Right lobe of liver (tissue), 6 donors: ENCODE data around the gene CCDC178. TPM values are rescaled to one million over a fixed set of nuclear protein-coding genes. Genes with fewer than 3 reads are reported as not detected.
A peak's percentile ranks its signal among the peaks of the same experiment; 100 is the strongest.

Source experiments
- ATAC-seq, 4 donors: fragments of 200-7000 bp; cut with Tn5 transposase; one replicate each; pipeline ENCODE4 v1.9.1; 2020; ENCODE audit warnings: mild to moderate bottlenecking in 4 of 4, moderate library complexity in 4 of 4
- DNase-seq, 3 donors: peaks; one replicate each; pipeline ENCODE4 v3.0.0-alpha.2; 2020
- H3K27ac ChIP-seq, 3 donors: fragments of 200-600 bp; one replicate each; pipeline ENCODE4 v1.8.0; 2022
- H3K27me3 ChIP-seq, 2 donors: fragments of 200-600 bp; one replicate each; pipeline ENCODE4 v1.8.0; 2022
- H3K36me3 ChIP-seq, 4 donors: fragments of 200-600 bp; sonication (generic) in 1 of 4; one replicate each; pipeline versions ENCODE4 v1.5.1 to v1.8.0; 2017 to 2022; ENCODE audit warnings: control low read depth in 1 of 4
- H3K4me1 ChIP-seq, 4 donors: fragments of 200-600 bp; sonication (generic) in 1 of 4; one replicate each; pipeline versions ENCODE4 v1.5.1 to v1.8.0; 2017 to 2022; ENCODE audit warnings: control low read depth in 1 of 4
- H3K4me3 ChIP-seq, 3 donors: fragments of 200-600 bp; one replicate each; pipeline ENCODE4 v1.8.0; 2022
- H3K9me3 ChIP-seq, 4 donors: fragments of 200-600 bp; sonication (generic) in 1 of 4; one replicate each; pipeline versions ENCODE4 v1.5.1 to v1.8.0; 2017 to 2022; ENCODE audit warnings: control low read depth in 1 of 4
- POLR2A ChIP-seq: fragments of 450-650 bp; IDR thresholded peaks from one replicate; pipeline ENCODE4 v1.6.1; 2017; ENCODE audit warnings: antibody characterized with exemption, mild to moderate bottlenecking
- WGBS: methylation state at CpG from one replicate; pipeline ENCODE4 v1.1.6; 2018; ENCODE audit warnings: low coverage, low lambda C conversion rate; ENCODE audit not compliant: insufficient coverage; ENCODE audit errors: missing lambda C conversion rate; 5-methylcytosine and 5-hydroxymethylcytosine counted together
- intact Hi-C, 2 donors: fragments of 100-400 bp; cut with DNase I; formaldehyde crosslinking; loops; one replicate each; pipeline versions ENCODE4 v1.11.2 to v1.14.1; 2022
- total RNA-seq, 6 experiments: library from RNA; depleted of rRNA in 2 of 6; stranded (reverse); fragments of >200 nt in 2 of 6; fragmentation: NEBNext Ultra II Directional in 3 of 6; extraction: Animal tissue kit (Norgen Biotek cat#: 25700) in 3 of 6; gene quantifications; one replicate each; pipeline versions ENCODE4 v1.1.0 to v1.2.4, GENCODE V29; 2016 to 2023
- TF ChIP-seq, protein P1 (sequence below), 4 donors: fragments of 200-600 bp in 3 of 4; fragments of 450-650 bp in 1 of 4; IDR thresholded peaks; one replicate each; pipeline versions ENCODE4 v1.5.1 to v1.8.0; 2016 to 2022; ENCODE audit warnings: antibody characterized with exemption in 4 of 4, mild to moderate bottlenecking in 2 of 4
- donor health status: DM: no; HTN: yes; CAD: no.
- donor health status: DM: no; HTN: no; CAD: no.
- donor health status: DM: no; HTN: no; CAD: no.
- donor health status: DM: no; HTN: yes; CAD: no.
- donor health status: DM: no; HTN: yes; CAD: no.

CCDC178 gene
- total RNA-seq, 6 experiments from 2014 or later = not detected

DNA sequence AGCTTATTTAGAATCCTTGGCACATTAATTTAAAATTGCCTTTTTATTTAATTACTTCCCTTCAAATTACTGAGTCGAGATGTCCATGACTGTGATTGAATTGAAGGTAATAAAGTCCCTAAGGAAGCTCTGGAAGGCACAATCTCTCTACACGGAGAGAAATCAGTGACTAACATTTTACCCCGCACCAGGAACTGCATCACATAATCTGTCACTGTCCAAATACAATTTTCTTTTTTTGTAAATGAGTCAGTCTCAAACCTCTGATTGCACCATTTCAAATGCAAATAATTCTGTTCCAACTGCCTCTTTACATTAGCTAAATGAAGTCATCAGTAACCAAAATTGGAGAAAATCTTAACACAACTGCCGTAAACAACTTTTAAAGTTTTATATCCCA, 311.9 kb downstream of the CCDC178 start:
- ATAC-seq = no peak
- Histone ChIP-seq H3K9me3 (no peaks in the 10 kb centered on the region), H3K36me3 (no peaks in the 10 kb centered on the region), H3K4me1 (no peaks in the 10 kb centered on the region), H3K4me3 (no peak overlapping the region), H3K27me3 (no peaks in the 10 kb centered on the region), H3K27ac (no peak overlapping the region)
- 46% methylated on average over 4 of the region's 4 CpGs for WGBS
- DNase-seq = no peak
- TF ChIP-seq, protein P1, sequence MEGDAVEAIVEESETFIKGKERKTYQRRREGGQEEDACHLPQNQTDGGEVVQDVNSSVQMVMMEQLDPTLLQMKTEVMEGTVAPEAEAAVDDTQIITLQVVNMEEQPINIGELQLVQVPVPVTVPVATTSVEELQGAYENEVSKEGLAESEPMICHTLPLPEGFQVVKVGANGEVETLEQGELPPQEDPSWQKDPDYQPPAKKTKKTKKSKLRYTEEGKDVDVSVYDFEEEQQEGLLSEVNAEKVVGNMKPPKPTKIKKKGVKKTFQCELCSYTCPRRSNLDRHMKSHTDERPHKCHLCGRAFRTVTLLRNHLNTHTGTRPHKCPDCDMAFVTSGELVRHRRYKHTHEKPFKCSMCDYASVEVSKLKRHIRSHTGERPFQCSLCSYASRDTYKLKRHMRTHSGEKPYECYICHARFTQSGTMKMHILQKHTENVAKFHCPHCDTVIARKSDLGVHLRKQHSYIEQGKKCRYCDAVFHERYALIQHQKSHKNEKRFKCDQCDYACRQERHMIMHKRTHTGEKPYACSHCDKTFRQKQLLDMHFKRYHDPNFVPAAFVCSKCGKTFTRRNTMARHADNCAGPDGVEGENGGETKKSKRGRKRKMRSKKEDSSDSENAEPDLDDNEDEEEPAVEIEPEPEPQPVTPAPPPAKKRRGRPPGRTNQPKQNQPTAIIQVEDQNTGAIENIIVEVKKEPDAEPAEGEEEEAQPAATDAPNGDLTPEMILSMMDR (IDR thresholded peaks at IDR 0.05) = no peak
- TF ChIP-seq POLR2A = no peak
- intact Hi-C loops = no loop called here

- DNase-seq (no peak), ATAC-seq (no peak)
- TF ChIP-seq, protein P1 (IDR thresholded peaks at IDR 0.05) = no peak
- TF ChIP-seq POLR2A = no peak
- intact Hi-C loops = no loop called here
- no peak overlapping the region for H3K4me3 ChIP-seq
- no peak overlapping the region for H3K27ac ChIP-seq
- H3K36me3 ChIP-seq = no peaks in the 10 kb centered on the region
- no peaks in the 10 kb centered on the region for H3K4me1 ChIP-seq
- H3K27me3 ChIP-seq = no peaks in the 10 kb centered on the region
- WGBS = 48% methylated on average over 6 of the region's 7 CpGs
- no peaks in the 10 kb centered on the region for H3K9me3 ChIP-seq
These were observed 316.5 kb downstream of the CCDC178 start for GRCh38 chr18:33123862-33124518.

DNA sequence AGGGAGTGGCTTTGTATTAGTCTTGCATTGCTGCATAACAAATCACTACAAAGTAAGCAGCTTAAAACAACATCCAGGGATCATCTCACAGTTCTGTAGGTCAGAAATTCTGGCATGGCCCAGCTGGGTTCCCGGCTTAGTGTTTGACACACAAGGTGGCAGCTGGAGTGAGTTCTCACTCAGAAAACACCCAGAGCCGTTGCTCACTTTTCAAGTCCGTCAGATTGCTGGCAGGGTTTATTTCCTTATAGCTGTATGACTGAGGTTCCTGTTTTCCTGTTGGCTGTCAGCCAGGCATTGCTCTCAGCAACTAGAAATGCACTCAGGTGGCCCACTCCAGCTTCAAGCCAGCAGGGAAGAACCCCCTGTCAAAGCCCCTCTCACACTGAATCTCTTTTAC, 324.1 kb downstream of the CCDC178 start:
- Histone ChIP-seq H3K27me3 (no peaks in the 10 kb centered on the region), H3K27ac (no peak overlapping the region), H3K9me3 (no peaks in the 10 kb centered on the region), H3K4me3 (no peak overlapping the region), H3K36me3 (no peaks in the 10 kb centered on the region), H3K4me1 (no peaks in the 10 kb centered on the region)
- peak in 1 of 4 donors; percentile 31 for ATAC-seq
- no peak for TF ChIP-seq POLR2A
- TF ChIP-seq, protein P1 (IDR thresholded peaks at IDR 0.05) = no peak
- intact Hi-C loops = no loop called here
- DNase-seq = no peak
- WGBS = 17% methylated on average over 2 of the region's 3 CpGs

- no peaks in the 10 kb centered on the region for H3K36me3 ChIP-seq
- 38% methylated on average over 1 of the region's 1 CpG for WGBS
- DNase-seq (no peak), ATAC-seq (no peak)
- no peaks in the 10 kb centered on the region for H3K4me1 ChIP-seq
- H3K4me3 ChIP-seq = no peak overlapping the region
- H3K27me3 ChIP-seq = no peaks in the 10 kb centered on the region
- intact Hi-C loops = no loop called here
- no peaks in the 10 kb centered on the region for H3K9me3 ChIP-seq
- H3K27ac ChIP-seq = no peak overlapping the region
- TF ChIP-seq POLR2A = no peak
- TF ChIP-seq, protein P1 (IDR thresholded peaks at IDR 0.05) = no peak
These were observed 324.6 kb downstream of the CCDC178 start for GRCh38 chr18:33115917-33116316.

GRCh38 chr18:33115476-33115875, 325.0 kb downstream of the CCDC178 start:
- no peak overlapping the region for H3K27ac ChIP-seq
- no peaks in the 10 kb centered on the region for H3K9me3 ChIP-seq
- H3K36me3 ChIP-seq = no peaks in the 10 kb centered on the region
- WGBS = 72% methylated on average over 7 of the region's 7 CpGs
- ATAC-seq = no peak
- H3K27me3 ChIP-seq = no peaks in the 10 kb centered on the region
- no peak for TF ChIP-seq POLR2A
- TF ChIP-seq, protein P1 (IDR thresholded peaks at IDR 0.05) = no peak
- H3K4me3 ChIP-seq = no peak overlapping the region
- no peaks in the 10 kb centered on the region for H3K4me1 ChIP-seq
- no peak for DNase-seq
- intact Hi-C loops = no loop called here
